Caki2 (cell line): ENCODE data around the gene TNP2. TPM values are rescaled to one million over a fixed set of nuclear protein-coding genes. Genes with fewer than 3 reads are reported as not detected.

Experiments used
- DNase-seq: peaks from one replicate; pipeline ENCODE4 v3.0.0-alpha.2; 2015; ENCODE audit warnings: low read depth
- in situ Hi-C: cut with HindIII; loops from 2 replicates; pipeline ENCODE4 v1.10.0; 2016; ENCODE audit warnings: low sequenced_read_pairs, low pct_unique_long_range_greater_than_20kb, mixed read lengths
- total RNA-seq: library from RNA; depleted of rRNA; stranded (reverse); fragments of >200 nt; shearing (Covaris generic); gene quantifications from 2 replicates; pipeline ENCODE4 v1.2.3, GENCODE V29; 2014; ENCODE audit warnings: low replicate concordance

The TNP2 gene
- total RNA-seq, 1 experiment from 2014 or later = not detected

DNA sequence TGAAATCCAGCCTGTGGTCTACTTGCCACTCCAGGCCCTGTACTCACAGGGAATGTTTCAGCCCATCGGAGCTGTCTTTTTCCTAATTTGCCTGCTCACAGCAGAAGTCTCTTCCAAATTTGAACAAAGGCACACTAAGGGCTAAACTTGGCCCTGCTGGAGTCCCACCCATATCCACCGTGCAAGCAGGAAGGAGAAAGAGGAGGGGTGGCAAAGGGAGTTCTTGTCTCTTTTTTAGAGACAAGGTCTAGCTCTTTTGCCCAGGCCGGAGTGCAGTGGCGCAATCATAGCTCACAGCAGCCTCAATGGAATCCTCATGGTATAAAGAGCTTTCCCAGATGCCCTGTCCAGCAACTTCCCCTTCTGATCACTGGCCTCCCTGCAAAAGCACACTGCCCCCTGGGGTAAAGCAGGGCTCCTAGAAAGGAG lies 14.7 kb upstream of the TNP2 start:
- no peak for DNase-seq
- in situ Hi-C loops = no loop called here

DNA sequence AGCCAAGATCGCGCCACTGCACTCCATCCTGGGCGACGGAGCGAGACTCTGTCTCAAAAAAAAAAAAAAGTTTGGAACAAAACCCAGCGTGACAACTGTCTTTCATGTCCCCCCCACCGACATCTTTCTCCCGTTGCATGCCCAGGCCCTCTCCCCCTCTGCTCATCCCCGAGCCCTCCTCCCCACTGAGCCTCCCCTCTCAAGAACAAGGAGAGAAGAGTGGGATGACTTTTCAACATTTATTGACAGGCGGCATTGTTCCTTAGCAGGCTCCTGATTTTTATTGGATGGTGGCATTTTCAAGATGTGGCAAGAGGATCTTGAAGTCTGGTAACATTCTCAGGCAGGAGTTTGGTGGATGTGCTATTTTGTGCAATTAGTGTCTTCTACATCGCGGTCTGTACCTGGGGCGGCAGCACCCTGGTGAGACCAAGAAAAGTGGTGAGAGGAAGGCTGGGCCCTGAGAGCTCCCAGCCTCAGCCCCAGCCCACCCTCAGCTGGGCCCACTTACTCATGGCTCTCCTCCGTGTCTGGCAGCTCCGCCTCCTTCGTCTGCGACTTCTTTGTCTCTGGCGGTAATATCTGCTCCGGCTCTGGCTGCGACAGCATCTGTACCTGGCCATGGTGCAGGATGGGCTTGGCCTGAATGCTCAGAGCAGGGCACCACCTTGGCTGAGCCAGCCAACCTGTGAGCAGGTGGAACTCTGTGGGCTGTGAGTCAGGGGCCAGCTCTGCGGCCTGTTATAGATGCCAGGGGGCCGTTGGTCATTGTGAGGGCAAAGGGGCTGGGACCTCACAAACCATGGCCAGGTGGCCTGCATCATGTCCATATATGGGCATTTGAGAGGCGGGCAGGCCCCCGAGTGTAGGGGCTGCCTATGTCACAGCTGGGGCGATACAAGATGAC lies 11.7 kb upstream of the TNP2 start, which contains the start of gene PRM1:
Gene PRM1, minus strand, starts transcription at position 715 of the 907 bp plus-strand sequence. Its CDS starts 92 bp downstream, at position 623.
- in situ Hi-C loops = no loop called here
- DNase-seq = no peak

DNA sequence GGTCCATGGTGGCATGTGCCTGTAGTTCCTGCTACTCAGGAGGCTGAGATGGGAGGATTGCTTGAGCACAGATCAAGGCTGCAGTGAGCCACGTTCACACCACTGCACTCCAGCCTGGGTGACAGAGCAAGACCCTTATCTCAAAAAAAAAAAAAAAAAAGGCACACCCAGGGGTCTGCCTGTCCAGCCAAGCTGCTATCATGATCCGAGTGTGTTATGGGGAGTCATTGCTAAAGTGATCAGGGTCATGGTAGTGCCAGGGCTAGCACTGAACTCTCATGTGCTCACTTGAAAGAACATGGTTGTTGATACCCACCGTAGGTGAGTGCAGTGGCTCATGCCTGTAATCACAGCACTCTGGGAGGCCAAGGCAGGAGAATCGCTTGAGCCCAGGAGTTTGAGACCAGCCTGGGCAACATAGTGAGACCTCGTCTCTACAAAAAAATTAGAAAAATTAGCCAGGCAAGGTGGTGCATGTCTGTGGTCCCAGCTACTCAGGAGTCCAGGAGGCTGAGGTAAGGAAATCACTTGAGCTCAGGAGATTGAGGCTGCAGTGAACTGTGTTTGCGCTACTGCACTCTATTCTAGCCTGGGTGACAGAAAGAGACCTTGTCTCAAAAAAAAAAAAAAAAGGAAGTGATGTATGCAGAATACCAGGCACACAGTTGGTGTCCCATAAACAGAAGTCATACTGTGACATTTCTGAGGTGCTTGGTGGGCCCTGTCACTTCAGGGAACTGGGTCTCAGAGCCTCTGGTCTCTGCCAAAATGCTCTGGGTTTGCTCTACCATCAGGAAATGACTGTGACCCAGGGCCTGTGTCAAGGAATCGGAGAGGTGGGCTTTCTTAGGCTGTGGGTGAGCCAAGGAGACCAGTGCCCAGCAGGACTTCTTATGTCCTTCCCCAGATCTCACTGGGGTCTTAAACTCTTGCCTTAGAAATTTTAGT lies 9.8 kb upstream of the TNP2 start:
- in situ Hi-C loops = no loop called here
- DNase-seq = no peak

DNA sequence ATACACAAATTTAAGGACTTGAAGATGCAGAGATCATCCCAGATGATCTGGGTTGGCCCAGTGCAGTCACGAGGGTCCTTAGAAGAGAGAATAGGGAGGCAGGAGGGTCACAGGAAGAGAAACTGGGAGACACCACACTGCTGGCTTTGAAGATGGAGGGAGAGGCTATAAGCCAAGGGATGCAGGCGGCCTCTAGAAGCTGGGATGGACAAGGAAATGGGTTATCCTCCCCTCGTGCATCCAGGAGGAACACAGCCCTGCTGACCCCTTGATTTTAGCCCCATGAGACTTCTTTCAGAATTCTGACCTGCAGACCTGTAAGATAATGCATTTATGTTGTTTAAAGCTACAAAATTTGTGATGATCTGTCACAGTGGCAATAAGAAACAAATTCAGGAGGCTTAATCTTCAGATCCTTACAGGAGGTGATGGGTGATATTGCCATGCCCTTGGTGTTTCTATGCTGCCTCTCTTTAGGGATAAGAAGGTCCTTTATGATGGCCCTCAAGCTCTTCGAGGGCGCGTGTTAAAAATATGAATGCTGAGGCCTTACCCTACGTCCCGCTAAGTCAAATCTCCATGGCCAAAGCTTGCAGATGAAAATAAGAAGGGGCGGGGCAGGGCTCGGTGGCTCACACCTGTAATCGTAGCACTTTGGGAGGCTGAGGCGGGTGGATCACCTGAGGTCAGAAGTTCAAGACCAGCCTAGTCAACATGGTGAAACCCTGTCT lies 8.6 kb upstream of the TNP2 start:
- in situ Hi-C loops = no loop called here
- no peak for DNase-seq

DNA sequence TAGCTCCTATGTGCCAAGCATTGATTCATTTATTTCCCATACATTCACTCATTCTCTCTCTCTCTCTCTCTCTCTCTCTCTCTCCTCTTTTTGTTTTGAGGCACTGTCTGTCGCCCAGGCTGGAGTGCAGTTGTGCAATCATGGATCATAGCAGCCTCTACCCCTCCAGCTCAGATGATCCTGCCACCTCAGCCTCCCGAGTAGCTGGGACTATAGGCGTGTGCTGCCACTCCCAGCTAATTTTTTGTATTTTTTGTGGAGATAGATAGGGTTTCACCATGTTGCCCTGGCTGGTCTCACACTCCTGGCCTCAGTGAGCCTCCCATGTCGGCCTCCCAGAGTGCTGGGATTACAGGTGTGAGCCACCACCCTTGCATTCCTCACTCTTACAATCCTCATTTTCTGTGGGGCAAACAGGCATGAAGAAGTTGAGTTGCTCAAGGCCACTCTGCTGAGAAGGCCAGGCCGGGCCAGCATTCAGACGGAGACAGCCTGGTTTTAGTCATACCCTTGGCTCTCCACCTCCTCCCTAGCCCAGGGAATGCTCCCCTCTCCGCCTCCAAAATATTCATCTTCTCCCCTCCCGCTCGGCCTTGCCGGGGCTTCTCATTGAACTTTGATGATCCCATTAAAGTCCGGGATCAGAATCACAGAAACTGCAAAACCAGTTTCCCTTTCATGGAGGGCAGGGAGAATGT lies 7.9 kb upstream of the TNP2 start:
- DNase-seq = no peak
- in situ Hi-C loops = no loop called here

DNA sequence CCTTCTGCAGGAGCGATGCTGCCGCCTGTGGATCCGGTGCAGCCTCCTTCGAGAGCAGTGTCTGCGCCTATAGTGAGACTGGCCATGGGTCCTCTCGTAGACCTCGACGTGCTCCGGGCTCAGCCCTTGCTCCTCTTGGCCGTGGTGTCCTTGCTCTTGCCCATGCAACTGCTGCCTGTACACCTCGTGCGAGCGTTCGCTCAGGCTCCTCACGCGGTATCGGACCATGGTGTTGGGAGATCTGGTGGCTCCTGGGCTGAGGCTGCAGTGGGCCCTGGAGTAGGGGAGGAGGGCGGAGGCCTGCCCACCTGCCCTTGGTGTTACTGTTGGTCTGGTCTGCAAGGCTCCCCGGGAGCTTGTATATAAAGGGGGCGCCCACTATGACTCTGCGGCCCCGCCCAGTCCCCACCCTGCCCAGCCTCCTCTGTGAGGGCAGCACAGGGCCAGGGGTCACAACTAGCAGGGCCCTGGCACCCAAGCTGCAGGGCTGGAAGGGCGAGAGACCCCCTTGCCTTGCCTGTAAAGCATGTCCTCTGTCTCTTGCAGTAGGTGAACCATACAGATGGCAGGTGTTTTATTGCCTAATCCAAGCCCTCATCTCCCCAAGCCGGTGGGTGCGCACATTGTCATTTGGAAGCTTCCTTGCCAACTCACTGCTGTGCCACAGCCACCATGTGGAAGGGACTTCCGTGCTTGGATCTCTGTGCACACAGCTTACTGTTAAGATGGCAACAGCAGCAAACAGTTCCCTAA lies 7.2 kb upstream of the TNP2 start, which contains the start of gene PRM2:
Gene PRM2, minus strand, starts transcription at position 338 of the 753 bp plus-strand sequence. Its CDS starts 110 bp downstream, at position 228.
- no peak for DNase-seq
- in situ Hi-C loops = no loop called here

DNA sequence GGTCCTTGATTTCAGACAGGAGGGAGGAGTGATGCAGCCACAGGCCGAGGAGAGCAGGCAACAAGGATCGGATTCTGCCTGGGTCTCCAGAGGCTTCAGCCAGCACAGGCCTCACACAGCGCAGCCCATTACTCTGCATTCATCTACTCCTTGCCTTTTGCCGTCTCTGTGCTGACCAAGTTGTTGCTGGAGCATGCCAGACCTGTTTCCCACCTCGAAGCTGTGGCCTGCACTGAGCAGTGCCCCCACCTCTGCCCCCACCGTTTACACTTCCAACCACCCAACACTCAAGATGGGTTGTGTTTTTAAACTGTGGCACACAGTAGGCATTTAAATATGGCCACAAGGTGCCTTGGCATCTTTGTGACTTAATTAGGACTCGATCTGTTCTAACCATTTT lies 5.8 kb upstream of the TNP2 start:
- in situ Hi-C loops = no loop called here
- DNase-seq = no peak

DNA sequence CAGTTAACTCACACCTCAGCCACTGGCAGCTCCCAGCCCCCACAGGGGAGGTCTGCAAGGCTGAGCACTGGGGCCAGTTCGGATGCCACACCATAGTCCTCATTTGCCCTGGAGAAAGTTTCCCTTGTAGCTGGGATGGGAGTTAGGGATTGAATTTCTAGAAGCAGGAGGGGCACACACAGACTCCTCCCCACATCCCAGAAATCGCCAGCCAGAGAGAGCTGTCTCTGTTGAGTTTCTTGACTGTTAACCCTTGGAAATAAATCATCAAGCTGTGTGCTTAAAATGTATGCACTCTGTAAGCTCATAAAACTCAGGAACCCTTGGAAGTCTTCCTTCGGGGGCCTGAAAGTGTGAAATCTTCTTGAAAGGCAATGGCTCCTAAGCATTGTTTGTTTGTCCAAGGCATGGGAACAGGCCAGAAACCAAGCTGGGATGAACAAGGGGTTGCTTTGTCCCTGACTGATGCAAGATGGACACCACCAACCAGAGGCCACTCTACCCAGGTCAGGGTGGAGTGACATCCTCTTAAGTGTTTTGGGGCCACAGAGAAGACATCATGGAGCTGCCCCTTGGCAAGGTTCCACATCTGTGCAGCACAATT lies 4.7 kb upstream of the TNP2 start:
- DNase-seq = no peak
- in situ Hi-C loops = no loop called here

DNA sequence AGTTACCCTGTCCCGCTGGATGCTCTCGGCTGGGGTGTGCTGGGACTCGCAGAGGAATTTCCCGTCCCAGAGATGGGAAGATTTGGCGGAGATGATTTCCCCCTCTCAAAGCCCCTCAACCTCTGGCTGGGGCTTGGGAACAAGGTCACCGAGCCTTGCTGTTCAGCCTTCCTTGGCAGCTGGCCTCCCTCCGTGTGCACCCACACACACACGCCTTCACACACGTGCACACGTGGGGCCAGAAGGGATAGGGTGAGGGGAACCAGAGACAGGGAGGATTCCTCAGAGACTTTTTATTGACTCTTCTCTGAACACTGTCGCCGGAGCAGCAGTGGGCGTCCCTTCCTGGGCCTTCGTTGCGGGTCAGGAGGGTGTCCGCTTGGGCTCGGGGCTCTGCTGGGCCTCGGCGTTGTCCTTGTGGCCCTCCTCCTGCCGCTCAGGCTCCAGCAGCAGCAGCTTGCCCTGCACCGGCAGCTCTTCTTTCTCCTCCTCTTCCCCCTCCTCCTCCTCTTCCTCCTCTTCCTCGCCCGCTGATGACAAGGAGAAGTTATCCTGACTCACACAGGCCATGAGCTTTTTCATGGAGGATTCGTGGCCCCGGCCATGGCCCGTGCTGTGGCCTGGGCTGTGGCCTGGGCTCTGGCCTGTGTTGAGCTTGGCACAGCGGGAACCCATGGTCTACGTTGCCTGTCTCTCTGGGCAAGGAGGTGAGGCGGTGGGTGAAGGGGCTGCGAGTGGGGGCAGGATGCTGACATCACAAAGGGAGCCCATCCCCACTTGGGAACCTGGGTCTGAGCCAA lies 4.0 kb upstream of the TNP2 start, which contains the start of gene PRM3:
Gene PRM3, minus strand, starts transcription at position 709 of the 800 bp plus-strand sequence. Its CDS starts 34 bp downstream, at position 675.
- no peak for DNase-seq
- in situ Hi-C loops = no loop called here

DNA sequence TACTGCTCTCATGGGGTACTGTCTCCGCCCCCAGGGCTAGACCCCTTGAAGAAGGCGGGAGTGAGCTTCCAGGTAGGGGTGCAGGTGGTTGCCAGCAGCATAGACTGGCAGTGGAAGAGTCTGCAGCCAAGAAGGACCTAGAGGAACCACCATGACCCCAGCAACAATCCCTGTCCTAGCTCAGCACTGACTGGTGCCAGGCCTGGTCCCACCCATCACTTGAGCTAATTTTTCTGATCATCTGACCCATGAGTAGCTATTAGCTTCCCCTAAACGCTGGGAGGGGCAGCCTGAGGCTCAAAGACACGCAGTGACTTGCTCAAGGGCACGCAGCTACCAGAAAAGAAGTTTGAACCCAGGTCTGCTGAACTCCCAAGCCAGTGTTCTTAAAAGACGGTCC lies 3.4 kb upstream of the TNP2 start:
- DNase-seq = no peak
- in situ Hi-C loops = no loop called here

DNA sequence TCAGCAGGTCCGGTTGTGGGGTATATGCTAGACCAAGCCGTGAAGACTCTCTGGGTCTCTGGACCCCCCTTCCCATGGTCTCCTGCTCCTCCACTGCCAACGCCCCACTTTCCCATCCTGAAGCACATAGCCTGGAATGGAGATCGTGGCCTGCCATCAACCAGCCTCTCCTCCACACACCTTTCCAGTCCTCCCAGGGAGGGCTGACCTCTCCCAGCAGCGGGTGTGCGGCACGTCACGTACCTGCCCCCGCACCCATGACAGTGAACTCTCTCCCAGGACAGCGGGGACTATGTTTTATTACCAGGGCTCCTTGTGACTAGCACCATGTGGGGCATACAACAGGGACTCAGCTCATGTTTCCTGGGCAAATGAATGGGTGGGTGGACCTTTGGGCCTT lies 2.5 kb upstream of the TNP2 start:
- in situ Hi-C loops = no loop called here

DNA sequence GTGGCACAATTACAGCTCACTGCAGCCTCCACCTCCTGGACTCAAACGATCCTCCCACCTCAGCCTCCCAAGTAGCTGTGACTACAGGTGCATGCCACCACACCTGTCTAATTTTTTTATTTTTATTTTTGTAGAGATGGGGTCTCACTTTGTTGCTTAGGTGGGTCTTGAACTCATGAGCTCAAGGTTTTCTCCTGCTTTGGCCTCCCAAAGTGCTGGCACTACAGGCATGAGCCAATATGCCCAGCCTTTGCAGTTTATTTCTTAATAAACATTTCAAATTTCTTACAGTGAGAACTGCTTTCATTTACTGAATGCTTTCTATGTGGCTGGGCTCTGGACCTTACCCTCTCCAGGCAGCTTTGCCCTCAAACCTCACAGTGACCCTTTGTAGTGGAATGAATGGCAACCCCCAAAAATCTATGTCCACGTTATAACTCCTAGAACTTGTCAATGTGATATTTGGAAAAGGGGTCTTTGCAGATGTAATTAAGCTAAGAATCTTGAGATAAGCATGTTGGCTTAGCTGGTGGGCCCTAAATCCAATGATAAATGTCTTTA lies 1.6 kb upstream of the TNP2 start:
- DNase-seq = no peak
- in situ Hi-C loops = no loop called here

More for the DNA sequence above, 2.5 kb upstream of the TNP2 start:
- no peak for DNase-seq

DNA sequence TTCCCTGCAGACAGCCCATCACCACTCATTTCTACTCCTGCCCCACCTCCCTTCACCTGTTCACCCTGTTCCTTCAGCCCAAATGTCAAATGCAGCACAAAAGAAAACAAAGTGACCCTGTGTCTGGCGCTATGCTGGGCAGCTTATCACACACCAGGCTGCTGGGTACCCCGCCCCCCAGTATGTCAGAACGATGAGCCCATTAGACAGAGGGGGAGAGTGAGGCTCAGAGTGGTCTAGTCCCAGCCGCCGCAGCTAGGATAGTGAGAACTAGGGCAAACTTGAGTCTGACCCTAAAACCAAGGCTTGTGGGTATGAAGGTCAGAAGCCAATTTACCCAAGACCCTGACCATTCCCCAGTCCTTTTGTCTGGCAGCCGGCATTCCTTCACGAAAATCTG lies 4.0 kb downstream of the TNP2 start:
- DNase-seq = no peak
- in situ Hi-C loops = no loop called here

DNA sequence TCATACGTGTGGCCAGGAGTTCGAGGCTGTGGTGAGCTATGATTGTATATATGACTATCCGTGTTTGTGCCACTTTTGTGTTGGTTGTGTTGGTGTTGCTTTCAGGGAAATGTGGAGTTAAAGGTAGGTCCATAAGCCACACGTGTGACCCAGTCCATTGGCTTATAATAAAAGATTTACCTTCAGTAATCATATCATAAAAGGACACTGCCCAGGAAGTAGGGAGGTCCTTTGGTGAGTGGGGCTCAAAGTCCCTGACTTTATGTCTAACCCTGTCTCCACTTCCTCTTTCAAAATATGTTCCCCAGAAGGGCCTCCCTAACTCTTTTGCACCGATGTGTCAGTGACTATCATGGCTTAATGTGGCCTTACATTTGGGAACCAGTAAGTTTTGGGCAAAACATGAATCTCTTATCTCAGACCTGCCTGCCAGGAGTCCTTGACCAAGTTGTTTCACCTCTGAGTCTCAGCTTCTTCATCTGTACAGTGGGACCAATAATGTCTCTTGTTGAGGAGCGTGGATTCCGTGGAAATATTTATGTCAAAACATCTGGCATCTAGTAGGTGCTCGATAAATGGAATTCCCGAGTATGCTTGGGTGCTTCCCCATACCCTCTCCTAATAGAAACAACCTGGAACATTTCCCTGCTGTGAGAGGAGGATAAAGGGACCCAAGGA lies 4.8 kb downstream of the TNP2 start:
- no peak for DNase-seq
- in situ Hi-C loops = no loop called here

DNA sequence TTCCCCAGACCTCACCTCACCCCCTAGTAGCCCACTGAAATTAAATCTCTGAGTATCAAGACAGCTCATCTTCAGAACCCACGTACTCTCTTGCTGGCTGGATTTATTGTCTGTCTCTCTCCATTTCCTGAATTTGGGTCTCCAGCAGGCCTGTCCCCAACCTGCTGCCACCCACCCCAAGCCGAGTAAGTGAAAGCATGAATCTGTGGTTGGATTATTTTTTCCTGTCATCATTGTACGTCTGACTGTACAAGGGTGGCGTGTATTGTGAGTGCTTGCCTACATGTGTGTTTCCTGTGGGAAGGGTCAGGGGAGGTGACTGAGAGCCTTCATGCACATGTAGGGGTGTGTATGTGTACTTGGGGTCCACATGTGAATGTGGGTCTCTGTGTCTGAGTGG lies 5.4 kb downstream of the TNP2 start:
- DNase-seq = no peak
- in situ Hi-C loops = no loop called here
